Suppressor macrophage (primary cell): Measurements from ENCODE around the gene CA10.

Experiments used
- DNase-seq, 4 experiments: peaks; one replicate each; pipeline ENCODE4 v3.0.0-alpha.2; 2020 to 2022

CA10 gene

DNA sequence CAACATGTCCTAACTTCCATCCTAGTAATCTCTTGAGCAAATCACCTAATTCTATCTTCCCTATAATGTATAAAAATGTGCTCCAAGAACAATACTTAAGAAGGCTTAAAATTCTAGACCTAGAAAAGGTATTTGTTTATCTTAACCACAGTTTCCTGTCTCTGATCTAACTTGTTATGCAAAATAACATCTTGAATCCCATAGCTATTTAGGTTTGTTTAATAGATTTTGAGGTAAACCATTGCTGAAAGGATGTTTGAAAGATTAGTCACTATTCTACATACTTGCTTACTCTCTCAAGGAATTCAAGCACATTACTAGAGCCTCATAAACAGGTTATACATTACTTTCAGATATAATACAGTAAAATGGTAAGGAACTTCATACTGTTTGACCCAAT lies 13.0 kb downstream of the CA10 start:
- no peak for DNase-seq

DNA sequence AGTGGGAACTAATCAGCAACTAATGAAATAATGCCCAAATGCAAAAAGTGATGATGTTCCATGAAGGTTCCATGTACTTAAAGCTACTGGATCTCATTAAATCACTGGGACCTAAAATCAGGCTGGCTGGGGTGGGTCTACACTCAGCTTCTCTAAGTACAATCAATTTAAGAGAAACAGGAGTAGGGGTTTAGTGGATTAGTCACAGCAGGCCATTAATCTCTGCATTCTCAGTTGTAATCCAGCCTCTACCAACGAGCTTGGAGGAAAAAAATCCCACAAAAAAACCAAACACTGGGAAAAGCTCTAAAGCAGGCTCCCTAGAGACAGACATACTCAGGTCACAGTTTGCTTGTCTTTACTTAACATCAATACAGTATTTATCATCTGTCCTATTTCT lies 15.0 kb downstream of the CA10 start:
- DNase-seq, result no peak

DNA sequence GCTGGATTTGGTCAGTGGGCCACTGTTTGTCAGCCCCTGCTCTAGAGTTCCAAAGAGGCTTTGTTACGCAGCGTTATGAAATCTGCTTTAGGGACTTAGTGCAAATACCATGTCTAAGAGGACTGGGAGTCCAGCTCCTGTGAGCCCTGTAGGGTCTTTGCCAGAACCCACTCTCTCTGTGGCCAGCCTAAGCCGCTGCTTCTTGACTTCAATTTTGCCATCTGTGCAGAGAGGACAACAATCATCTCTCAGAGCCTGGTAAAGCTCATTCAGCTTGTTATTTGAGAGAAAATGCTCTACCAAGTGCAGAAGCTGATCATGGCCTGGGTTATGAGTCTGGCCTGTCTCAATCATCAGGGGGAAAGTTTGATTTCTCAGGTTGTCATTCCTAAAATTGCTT lies 17.9 kb downstream of the CA10 start:
- DNase-seq, result no peak

DNA sequence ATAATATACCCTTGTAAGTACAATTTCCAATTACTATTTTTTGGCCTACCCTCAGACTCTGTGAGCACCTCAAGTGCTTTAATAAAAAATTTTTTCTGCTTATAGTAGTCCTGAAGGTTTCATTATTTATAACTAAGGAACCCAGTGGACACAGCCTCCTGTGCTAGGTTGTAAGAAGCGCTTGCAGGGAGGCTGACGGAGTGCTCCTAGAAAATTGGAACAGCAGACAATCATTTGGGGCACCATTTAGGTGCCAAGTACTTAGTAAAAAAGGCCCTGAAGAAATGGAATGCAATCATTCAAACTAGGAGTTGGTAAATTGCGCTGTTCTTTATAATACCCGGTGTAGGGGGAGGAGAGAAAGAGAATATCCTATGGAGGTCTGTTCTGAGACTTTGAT lies 19.8 kb downstream of the CA10 start:
- DNase-seq, result no peak

DNA sequence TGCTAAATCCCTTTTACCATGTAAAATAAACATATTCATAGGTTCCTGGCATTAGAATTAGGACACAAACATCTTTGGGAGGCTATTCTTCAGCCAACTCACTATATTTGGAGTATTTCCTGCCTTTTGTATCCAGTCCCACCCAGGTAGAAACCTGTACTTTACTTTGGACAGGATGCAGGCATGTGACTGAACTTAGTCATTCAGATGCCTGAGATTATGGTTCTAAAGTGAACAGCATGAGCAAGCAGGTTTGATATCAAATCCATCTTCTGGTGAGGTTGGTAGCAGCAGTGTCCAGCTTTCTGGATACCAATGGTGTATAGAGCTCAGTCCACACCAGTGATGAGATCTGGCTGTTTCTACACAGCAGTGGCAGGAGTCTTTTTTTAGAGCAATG lies 20.2 kb downstream of the CA10 start:
- DNase-seq, result no peak

DNA sequence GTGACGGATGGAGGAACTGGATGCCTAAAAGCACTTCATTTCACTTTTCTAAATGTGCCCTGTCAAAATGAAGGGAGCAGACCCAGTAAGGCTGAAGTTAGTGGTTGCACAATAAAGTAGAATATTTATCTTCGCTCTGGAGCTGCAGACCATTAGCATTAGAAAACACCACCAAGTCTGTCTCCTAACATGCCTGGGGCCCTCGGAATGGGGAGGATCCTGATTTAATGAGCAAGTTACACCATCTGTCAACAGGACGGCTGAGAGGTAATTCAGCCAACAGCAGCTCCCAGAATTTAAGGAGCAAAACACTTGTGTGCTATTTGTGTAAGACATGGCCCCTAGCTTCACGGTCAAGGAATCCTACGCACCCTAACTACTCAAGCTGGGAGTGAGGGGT lies 22.3 kb downstream of the CA10 start:
- DNase-seq, result no peak

DNA sequence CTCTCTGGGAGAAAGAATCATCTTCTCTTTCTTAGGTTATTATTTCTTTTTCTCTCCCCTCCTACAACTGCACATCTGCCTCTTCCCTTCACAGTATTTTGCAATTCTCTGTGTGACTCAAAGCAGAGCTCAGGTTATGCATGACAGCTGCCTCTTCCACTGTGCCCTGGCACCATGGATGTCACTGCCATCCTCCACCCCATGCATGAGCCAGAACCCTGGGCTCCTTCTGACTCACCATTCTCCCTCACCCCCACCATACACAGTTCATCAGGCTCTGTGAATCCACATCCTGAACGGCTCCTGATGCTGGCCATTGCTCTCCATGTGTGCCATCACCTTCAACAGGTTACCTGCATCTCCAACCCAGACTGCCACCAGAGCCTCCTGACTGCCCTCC lies 23.9 kb downstream of the CA10 start:
- no peak for DNase-seq

DNA sequence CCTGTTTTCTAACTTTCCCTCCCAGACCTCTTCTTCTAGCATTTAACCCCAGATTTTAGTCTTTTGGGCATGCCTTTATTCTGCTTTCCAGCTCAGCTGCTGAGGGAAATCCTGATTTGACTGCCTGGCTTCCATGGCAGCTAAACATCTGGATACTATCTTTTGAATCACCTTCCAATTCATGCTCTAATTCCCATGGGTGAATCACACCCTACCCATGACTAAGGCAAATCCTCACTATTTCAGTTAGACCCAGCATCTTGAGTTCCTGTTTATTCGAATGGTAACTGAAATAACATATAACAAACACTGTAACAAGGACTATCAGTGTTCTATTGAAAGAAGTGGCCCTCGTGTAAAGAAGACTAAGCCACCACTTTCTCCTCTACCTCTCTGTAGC lies 29.8 kb downstream of the CA10 start:
- no peak for DNase-seq

DNA sequence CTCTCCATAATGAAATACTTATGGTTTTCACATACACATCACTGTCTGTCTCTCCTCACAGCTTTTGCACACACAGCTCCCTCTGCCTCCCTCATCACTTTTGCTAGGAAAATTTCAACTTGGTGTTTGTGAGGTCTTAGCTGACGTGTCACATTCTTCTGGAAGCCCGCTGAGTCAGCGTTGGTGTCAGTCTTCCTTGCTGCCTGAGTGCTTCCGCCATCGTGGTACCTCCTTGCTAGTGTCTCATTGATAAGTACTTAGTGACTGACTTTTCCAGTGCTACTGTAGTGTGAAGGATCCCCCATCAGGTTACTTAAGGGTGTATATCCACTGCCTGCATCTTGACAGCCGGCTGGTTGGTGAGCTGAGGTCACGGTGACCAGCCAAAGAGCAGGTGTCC lies 33.5 kb downstream of the CA10 start:
- DNase-seq, result no peak

DNA sequence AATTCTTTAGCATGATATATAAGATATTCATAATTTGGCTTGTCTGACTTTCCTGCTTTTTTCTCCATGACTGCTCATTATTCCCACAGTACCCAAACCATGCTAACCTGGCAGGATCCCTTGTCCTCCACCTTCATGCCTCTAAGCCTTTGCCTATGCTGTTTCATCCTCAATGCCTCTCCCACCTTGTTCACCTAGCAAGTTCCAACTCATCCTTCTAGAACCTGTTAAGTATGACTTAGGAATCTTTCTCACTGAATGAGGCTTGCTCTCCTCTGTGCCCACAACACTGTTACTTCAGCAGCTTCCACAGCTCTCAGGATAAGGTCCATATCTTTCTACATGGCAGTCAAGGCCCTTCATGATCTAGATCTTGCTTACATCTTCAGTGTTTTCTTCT lies 34.0 kb downstream of the CA10 start:
- DNase-seq, result no peak

DNA sequence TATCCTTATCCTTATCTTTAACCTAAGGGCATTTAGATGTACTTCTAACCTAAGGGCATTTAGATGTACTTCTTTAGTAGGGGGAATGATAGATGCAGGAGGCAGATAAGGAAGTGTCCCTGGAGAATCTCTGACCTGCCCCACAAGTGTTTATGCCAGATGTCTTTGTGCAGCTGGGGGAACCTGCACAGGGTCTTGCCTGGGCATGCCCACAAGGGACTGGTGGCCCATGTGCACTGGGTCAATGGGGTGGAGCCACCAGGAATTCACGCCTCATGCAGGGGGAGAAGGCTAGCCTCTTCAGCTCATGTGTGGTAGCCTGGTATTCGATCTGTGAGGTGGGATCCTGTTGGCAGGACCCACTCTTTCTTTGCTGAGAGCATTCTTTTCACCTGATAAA lies 38.0 kb downstream of the CA10 start:
- DNase-seq, result no peak

DNA sequence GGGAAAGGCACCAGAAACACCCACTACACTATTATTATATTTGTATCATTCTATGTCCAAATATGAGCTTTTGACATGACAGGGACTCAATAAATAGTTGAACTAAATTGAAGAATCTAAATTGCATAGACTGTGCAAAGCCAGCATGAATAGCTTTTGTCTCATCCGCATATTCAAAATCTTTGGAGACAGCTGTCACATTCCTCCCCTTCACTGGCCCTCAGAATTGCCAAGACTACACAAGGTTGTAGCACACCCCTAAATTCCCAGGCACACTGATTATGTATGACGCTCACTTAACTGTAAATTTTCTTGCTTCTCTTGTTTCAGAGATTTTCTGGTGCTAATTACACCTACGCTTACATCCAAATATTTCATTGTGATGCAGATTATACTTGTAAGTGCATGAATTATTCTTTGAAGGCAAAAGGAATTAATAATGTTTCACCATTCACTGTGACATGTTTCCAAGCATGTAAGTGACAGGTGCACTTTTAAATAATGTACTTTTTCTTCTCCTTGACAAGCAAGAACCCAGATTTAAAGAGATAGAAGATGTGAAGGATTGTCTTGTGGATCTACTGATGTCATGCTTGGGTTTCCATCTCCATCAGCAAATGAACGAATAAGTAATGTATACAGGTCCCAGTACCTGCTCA lies 47.5 kb downstream of the CA10 start:
- no peak for DNase-seq

DNA sequence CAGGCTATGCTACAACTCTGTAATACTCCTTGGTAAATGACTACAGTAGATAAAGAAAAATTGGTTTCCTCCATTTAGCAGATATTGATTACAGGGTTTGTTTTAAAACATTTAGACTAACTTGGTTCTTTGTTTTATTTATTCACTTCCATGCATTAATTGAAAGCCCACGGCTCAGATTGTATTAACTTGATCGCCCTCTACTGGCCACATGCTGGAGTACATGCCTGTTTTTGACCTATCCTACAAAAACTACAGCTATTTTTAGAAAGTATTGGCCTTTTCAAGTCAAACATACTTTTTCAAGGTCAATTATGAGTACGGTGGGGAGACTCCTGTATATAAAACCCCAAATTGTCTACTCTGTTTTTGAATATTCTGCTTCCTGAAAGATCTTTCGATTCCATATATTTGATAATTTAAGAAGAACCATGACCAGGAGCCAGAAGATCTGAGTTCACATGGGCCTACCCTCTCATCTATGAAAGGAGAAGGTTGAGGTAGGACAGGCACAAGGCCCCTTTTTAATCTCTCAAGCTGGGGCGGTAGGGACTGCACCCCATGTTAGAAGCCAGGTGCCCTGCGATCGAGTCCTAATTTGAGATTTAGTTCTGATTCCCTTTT lies 51.8 kb downstream of the CA10 start:
- peak; percentile 45 to 62 (median 57) for DNase-seq

DNA sequence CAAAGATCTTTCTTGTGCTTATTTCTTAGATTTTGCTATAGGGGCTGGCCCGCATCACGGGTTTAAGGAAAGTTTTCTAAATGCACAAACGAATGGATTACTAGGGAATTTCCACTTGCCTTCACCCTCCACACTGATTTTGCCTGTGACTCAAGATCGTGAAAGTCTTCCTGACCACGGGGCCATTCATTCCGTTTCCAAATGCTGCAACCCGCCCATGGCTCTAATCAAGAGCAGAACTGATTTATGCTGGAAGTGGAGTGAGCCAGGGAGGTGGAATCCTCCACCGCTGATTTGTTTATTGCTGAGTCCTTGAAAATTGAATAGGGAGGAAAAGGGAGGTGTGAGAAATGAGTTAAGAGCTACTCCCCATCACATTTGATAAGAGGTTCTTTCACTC lies 52.4 kb downstream of the CA10 start:
- DNase-seq, result no peak

DNA sequence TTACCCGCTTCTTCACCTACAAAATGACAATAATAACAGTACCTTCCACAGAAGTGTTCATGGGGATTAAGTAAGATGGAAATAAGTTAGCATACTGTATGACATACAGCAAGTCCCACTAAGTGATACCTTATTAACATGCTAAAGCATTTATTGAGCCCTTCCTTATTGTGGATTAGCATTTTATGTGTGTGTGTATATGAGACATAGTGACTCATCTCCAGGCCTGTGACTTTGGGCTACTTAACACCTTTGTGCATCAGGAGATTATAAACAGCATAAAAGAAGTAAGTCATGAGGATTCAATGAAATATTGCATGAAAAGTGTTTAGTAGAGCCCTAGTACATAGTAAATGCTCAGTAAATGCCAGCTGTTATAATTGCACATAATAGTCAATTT lies 52.9 kb downstream of the CA10 start:
- DNase-seq, result no peak

DNA sequence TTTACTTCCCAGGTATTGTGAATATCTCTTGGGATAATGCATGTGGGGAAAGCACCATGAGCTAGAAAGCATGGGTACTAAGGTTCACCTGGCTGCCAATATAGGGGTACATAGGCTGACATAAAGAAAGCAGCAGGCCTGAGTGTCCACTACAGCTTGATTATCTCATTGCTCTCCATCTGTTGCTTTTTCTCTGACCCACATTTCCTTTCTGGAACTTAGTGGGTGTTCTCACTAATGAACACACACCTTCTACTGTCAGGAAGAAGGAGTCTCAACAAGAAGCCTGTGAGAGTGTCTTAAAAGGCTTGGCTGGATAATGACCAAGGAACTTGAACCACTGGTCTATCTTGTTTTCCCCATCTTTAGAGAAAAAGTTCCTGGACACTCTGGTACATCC lies 62.5 kb downstream of the CA10 start:
- DNase-seq, result no peak

DNA sequence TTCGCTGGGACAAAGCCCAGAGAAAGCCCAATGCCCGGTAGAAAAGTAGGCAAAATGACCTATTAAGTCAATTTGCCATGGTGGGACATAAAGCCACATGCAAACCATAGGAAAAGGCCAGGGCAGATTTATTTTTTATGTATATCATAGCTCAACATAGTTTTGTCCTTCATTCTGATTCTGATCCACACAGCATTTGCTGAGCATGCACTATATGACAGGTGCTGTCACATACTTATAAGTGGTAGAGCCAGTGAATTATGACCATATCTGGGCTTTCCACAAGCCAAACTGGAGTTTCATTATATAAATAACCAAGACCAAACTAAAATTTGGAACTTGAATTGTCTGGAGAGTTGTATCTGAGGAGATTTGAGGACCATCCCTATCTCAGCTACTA lies 74.3 kb downstream of the CA10 start:
- DNase-seq, result no peak

DNA sequence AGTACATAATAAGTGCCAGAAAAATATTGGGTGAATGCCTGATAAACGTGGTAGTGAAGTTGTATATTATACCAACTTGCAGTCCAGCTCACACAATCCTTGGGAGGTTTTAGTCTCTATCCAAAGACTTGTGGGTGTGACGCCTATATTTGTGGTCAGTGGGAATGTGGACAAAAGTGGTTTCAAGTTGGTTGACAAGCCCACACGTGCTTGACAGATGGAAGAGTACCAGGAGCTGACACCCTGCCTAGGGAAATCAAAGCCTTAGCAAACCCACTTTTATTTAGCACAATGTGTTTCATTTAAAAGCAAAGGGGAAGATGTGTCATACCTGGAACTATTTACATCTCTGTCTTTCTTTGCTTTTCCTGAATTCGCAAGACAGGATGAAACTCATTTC lies 79.0 kb downstream of the CA10 start:
- no peak for DNase-seq

DNA sequence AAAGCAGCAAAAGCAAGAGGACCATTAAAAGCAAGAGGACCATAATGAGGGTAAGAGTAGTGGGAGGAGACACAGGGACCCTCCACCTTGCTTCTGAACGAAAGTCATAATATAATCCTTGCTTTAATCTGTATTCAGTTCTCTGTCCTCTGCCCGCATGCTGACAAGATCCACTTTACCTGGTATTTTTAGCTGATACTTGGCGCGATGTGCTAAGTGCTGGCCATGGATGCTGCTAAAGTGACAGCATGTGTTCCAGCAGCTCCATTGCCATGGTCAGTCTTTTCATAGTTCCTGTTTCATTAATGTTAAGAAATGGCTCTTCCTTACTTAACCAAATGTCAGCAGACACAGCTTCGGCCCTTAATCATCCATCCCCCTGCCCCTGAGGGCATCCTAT lies 86.8 kb downstream of the CA10 start:
- DNase-seq, result no peak

DNA sequence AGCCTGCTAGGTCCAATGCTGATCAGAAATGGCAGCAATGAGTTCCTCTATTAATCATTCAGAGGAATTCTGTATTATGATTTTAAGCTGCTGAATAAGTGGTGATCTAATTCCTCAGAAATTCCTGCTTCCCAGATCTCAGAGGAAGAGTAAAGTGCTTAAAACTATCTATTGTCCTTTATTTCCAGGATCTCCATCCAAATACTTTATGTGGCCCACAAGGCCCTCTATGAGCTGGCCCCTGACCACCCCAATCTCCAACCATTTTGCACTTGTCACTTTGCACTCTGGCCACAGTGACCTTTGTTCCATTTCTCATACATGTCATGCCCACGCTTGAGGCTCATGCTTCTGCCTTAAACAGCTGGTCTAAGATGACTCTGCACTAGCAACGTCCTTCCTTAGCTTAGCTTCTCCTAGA lies 93.7 kb downstream of the CA10 start:
- no peak for DNase-seq

DNA sequence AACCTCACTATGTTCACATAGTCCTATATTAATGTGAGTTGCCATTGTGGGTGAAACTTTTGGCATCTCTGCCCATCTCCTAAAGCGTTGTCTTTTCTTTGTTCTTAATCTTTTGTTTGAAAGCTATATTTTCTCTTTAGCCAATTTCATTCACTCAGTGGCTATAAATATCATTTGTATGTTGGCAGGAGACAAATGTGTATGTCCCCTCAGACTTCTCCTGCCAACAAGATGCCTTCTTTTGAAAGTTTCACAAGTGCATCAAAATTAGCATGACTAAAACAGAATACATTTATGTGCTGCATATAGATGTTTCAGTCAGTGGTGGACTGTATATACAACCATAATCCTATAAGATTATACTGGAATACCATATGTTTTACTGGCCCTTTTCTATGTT lies 109.0 kb downstream of the CA10 start:
- DNase-seq, result no peak

DNA sequence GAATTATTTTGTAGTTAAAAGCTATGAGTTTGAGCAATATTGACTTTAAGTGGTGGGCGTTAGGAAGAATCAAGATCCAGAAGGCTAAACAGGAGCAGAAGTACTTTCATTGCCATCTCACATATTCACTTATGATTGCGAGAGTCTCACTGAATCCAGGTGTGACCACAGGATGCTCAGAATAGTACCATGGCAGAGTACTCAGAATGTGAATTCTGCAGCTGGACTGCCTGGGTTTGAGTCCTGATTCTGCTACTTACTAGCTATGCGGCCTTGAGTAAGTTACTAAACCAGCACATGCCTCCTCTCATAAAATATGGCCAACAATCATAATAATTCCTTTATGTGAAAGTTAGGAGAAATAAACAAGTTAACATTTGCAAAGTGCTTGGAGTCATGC lies 109.5 kb downstream of the CA10 start:
- DNase-seq, result no peak

DNA sequence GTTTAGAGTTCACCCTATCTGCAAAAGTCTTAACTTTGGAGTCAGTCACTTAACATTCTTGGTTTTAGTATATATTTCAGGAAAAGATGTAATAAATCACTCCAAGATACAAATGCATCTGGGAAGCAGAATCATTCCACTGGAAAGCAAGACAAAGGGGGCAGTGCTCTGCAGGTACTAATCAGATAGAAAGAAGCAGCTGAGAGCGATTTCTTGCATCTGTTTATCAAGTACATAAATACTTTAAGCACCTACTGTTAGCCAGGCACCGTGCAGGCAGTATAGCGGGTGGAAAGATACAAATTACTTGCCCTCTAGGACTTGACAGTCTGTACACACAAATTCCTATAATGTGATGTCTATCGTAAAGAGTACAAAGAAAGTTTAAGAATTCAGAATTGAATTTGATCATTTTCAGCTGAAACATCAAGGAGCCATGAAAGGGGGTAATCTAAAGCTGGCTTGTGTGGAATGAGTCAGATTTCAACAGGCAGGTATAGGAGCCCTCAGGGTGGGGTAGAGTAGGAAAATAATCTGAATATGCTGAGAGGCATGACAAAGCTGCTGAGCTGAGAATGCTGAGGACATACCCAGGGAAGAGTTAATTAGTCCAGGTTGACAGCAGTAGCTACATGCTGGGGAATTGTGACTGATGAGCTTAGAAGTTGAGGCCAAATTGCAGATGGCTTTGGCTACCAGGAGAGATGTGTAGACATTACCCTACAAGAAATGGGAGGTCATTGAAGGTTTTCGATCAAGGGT lies 110.2 kb downstream of the CA10 start:
- DNase-seq, result no peak

DNA sequence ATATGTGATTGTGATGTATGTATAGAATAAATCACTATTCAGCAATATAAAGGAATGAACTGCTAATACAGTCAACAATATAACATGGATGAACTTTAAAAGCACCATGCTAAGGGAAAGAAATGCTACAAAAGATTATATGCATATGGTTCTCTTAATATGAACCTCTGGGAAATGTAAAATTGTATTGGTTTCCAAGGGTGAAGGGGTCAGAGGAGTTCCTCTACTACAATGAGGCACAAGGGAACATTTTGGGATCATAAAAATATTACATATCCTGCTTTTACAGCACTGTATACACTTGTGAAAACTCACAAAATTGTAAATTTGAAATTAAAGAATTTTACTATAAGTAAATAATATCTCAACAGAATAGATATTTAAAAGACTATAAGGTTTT lies 111.4 kb downstream of the CA10 start:
- DNase-seq, result no peak
